Right cardiac atrium (tissue), 5 donors: ENCODE results near the gene ZDHHC1. TPM values are rescaled to one million over a fixed set of nuclear protein-coding genes. Genes with fewer than 3 reads are reported as not detected.
A peak's percentile ranks its signal among the peaks of the same experiment; 100 is the strongest.

Experiments
- ATAC-seq, 2 donors: fragments of 200-7000 bp; cut with Tn5 transposase; one replicate each; pipeline versions ENCODE4 v1.8.0 to v1.9.1; 2020; ENCODE audit warnings: moderate library complexity in 2 of 2, mild to moderate bottlenecking in 1 of 2
- DNase-seq, 3 donors: peaks; one replicate each; pipeline ENCODE4 v3.0.0-alpha.2; 2020
- H3K27ac ChIP-seq: one replicate; pipeline ENCODE4 v1.5.1; 2013; ENCODE audit warnings: mild to moderate bottlenecking, low read length, control low read depth, moderate library complexity
- H3K27me3 ChIP-seq: one replicate; pipeline ENCODE4 v1.6.1; 2013; ENCODE audit not compliant: control insufficient read depth, insufficient read depth
- H3K4me1 ChIP-seq: one replicate; pipeline ENCODE4 v1.6.1; 2013; ENCODE audit warnings: low read length; ENCODE audit not compliant: control insufficient read depth, insufficient read depth
- H3K4me3 ChIP-seq: one replicate; pipeline ENCODE4 v1.5.1; 2013; ENCODE audit warnings: low read length, control low read depth
- H3K9me3 ChIP-seq: one replicate; pipeline ENCODE4 v1.6.1; 2013; ENCODE audit warnings: low read length; ENCODE audit not compliant: control insufficient read depth
- WGBS: extraction: QIAGEN DNeasy Blood & Tissue Kit; methylation state at CpG from one replicate; pipeline ENCODE4 v1.1.7; 2013; 5-methylcytosine and 5-hydroxymethylcytosine counted together
- intact Hi-C, 4 donors: fragments of 100-400 bp; cut with DNase I; formaldehyde crosslinking; loops; one replicate each; pipeline versions ENCODE4 v1.11.0 to v1.14.0; 2022 to 2023
- polyA plus RNA-seq: library from polyadenylated mRNA; stranded (reverse); fragments of 200-250 nt; gene quantifications from one replicate; pipeline ENCODE4 v1.2.3, GENCODE V29; 2013
- total RNA-seq, 4 donors: library from RNA; stranded (reverse); fragmentation: NEBNext Ultra II Directional; extraction: Animal tissue kit (Norgen Biotek cat#: 25700); gene quantifications; one replicate each; pipeline ENCODE4 v1.2.1, GENCODE V29; 2021
- donor health status: healthy with polysubstance abuse.
- donor health status: DM: no; HTN: yes; CAD: no.
- donor health status: DM: no; HTN: no; CAD: no.
- donor health status: DM: no; HTN: yes; CAD: no; lungs with severe emphysema.
- donor health status: DM: yes; HTN: yes; CAD: no.

ZDHHC1 gene
- total and polyA plus RNA-seq, 5 donors = 5.2 to 10.4 (median 6.4) TPM

DNA sequence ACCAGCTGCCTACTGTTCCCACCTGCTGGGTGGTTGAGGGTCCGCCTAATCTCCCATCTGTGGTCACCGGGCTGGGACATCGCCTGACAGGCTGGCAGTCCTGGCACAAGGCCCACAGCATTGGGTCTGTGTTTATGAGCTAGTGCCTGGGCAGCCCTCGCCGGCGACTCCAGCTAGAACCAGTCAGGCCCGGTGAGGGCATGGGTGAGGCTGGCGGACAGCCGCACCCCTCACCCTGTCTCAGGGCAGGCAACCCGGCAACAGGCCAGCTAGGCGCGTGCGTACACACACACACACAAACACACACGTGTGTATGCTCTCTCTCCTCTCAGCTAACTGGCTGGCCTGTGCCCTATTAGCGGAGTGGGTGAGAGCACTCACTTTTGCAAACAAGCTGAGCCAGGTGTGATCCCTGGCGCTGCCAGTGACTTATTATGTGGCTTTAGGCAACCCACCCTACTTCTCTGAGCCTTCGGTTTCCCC is 25.0 kb upstream of the ZDHHC1 start:
- Histone ChIP-seq H3K4me1 (peaks cover 25% of the 10 kb centered on the region), H3K27me3 (no peaks in the 10 kb centered on the region), H3K4me3 (no peak overlapping the region), H3K27ac (no peak overlapping the region), H3K9me3 (no peaks in the 10 kb centered on the region)
- 72% methylated on average over 17 of the region's 17 CpGs for WGBS
- intact Hi-C loops = no loop called here
- peak in 1 of 2 donors; percentile 8 for ATAC-seq
- peak; percentile 41 to 77 (median 74) for DNase-seq

DNA sequence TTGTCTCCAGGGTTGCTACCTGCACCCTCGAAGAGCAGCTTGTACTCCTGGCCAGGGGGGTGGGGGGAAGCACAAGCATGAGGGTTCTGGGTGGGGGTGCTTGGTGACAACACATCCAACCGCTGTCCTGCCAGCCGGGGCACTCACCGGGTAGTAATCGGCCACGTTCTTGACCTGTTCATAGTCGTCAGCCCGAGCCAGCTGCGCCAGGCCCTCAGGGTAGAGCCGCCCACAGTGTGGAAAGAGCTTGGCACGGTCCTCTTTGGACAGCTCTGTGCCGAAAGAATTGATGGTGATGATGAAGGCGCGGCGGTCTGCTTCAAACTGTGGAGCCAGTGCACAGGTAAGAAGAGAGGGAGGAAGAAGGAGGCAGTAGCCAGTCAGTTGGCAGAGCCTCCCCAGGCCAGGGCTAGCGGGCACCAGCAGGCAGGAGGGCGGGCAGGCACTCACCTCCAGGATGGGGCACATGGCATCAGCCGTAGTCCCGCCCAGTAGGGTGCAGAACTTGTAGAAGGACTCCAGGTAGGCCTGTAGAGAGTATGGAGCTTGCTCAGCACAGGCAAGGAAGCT is 22.6 kb upstream of the ZDHHC1 start:
- Histone ChIP-seq H3K4me3 (no peak overlapping the region), H3K27me3 (no peaks in the 10 kb centered on the region), H3K27ac (no peak overlapping the region), H3K9me3 (no peaks in the 10 kb centered on the region), H3K4me1 (peaks cover 7% of the 10 kb centered on the region)
- intact Hi-C loops = no loop called here
- WGBS = 94% methylated on average over 19 of the region's 19 CpGs
- DNase-seq (no peak), ATAC-seq (no peak)

DNA sequence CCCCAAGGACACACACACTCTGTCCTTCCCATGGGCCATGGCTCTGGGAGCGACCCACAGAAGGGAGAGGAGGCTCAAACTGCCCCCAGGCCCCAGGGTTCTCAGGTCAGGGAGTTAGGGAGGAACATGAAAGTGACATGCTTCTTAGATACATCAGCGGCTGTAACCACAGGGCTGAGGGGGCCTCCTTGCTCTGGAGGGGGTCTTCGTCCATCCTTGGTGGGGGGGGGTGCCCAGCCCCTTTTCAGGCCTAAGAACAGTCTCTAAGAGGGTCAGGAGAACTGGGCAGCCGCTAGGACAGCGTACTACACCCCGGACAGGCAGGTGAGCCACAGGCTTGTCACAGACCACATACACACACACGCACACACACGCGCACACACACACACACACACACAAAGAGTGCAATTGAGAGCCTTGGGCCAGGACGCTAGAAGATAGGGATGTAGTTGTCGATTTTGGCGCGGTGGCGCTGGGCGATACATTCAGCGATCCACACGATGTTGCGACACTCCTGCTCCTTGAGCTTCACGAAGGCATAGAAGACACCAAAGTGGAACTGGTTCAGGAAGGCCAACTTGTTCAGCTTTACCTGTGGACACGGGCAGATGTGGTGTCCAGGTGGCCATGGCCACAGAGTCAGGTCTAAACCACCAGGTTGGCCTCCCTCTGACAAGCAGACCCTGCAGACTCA is 22.0 kb upstream of the ZDHHC1 start:
- no peak for ATAC-seq
- intact Hi-C loops = no loop called here

DNA sequence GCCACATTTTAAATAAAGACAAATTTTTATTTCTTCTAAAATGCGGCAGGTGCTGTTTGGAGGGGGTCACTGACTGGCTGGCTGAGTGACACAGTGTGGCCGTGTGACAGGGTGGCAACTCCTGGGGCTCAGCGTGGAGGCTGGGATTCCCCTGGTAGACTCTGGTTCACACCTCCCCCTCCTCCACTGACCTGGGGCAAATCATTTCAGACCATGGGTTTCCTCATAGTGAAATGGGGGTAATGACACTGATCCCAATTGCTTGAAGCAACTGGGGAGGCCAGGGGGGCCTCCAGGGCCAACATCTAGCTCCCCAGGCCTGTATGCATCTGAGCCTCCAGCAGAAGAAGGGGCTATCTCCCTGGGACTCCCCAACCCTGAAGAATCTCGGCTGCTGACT is 21.2 kb upstream of the ZDHHC1 start:
- ATAC-seq = no peak
- 82% methylated on average over 4 of the region's 4 CpGs for WGBS
- DNase-seq = peak in 1 of 3 donors; percentile 7
- Histone ChIP-seq H3K4me3 (no peak overlapping the region), H3K27ac (no peak overlapping the region), H3K9me3 (no peaks in the 10 kb centered on the region), H3K4me1 (peaks cover 3% of the 10 kb centered on the region), H3K27me3 (no peaks in the 10 kb centered on the region)
- intact Hi-C loops = no loop called here

More for the DNA sequence above, 22.0 kb upstream of the ZDHHC1 start:
- Histone ChIP-seq H3K4me3 (no peak overlapping the region), H3K27me3 (no peaks in the 10 kb centered on the region), H3K9me3 (no peaks in the 10 kb centered on the region), H3K4me1 (peaks cover 3% of the 10 kb centered on the region), H3K27ac (no peak overlapping the region)
- DNase-seq = peak in 1 of 3 donors; percentile 50
- 96% methylated on average over 20 of the region's 20 CpGs for WGBS

DNA sequence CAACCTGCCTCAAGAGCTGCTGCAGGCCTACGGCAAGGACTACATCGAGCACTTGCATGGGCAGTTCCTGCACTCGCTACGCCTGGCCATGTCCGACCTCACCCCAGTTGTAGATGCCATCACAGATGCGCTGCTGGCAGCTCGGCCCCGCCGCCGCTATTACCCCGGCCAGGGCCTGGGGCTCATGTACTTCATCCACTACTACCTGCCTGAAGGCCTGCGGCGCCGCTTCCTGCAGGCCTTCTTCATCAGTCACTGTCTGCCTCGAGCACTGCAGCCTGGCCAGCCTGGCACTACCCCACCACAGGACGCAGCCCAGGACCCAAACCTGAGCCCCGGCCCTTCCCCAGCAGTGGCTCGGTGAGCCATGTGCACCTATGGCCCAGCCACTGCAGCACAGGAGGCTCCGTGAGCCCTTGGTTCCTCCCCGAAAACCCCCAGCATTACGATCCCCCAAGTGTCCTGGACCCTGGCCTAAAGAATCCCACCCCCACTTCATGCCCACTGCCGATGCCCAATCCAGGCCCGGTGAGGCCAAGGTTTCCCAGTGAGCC is 20.4 kb upstream of the ZDHHC1 start:
- no peak overlapping the region for H3K27ac ChIP-seq
- ATAC-seq (no peak), DNase-seq (peak in 1 of 3 donors; percentile 35)
- no peaks in the 10 kb centered on the region for H3K4me1 ChIP-seq
- no peaks in the 10 kb centered on the region for H3K9me3 ChIP-seq
- intact Hi-C loops = no loop called here
- H3K27me3 ChIP-seq = no peaks in the 10 kb centered on the region
- H3K4me3 ChIP-seq = no peak overlapping the region
- 95% methylated on average over 23 of the region's 23 CpGs for WGBS

DNA sequence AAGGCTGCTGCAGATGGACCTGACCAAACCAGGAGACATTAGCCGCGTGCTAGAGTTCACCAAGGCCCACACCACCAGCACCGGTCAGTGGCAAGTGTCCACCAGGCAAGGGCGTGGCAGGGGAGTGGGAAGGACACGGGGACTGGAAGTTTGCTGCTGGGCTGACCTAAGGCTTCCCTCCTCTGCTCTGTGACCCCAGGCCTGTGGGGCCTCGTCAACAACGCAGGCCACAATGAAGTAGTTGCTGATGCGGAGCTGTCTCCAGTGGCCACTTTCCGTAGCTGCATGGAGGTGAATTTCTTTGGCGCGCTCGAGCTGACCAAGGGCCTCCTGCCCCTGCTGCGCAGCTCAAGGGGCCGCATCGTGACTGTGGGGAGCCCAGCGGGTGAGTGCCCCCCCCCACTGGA is 19.5 kb upstream of the ZDHHC1 start:
- intact Hi-C loops = no loop called here
- 93% methylated on average over 16 of the region's 16 CpGs for WGBS
- no peak overlapping the region for H3K27ac ChIP-seq
- H3K4me3 ChIP-seq = no peak overlapping the region
- no peaks in the 10 kb centered on the region for H3K27me3 ChIP-seq
- ATAC-seq (no peak), DNase-seq (no peak)
- H3K9me3 ChIP-seq = no peaks in the 10 kb centered on the region
- H3K4me1 ChIP-seq = no peaks in the 10 kb centered on the region

DNA sequence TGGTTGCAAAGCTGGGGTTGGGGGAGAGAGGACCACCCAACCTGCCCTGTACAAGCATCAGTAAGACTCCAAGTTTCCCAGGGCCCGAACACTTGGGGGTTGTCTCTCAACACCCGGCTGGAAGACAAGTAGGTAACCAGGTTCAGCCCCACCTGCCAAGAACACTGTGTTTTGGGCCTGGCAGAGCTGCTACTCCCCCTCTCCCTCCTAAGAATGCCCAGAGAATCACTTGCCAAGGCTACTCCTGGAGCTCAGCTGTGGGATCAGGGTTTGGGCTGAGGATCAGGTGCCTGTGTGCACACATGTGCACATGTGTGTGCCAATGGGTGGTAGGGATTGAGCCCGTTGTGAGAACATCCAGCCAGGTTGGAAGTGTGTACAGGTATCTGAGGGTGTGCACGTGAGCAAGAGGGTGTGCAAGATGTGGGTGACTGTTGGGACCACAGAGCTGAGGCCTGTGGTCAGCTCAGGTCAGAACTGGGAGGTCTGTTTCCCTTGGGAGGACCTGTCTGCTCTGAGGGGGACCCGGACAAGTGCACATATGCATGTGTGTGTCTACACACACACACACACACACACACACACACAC is 16.9 kb upstream of the ZDHHC1 start:
- DNase-seq (no peak), ATAC-seq (no peak)
- no peaks in the 10 kb centered on the region for H3K4me1 ChIP-seq
- no peak overlapping the region for H3K27ac ChIP-seq
- H3K27me3 ChIP-seq = no peaks in the 10 kb centered on the region
- H3K4me3 ChIP-seq = no peak overlapping the region
- H3K9me3 ChIP-seq = no peaks in the 10 kb centered on the region
- 94% methylated on average over 5 of the region's 5 CpGs for WGBS
- intact Hi-C loops = no loop called here

DNA sequence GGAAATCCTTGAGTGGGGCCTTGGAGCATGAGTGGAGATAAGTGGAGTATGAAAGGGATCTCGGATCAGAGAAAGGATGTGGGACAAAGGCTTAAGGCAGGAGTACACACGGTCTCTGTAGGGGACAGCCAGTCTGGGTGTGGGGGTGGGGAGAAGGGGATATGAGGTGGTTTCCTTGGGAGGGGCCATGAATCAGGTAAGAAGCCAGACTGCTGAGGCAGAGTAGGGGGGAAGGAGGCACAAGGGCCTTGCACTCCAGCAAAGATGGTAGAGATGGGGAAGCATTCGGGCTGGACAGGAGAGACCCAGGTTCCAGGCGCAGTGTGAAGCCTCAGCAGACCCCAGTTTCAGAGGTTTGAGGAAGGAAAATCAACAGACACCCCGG is 16.2 kb upstream of the ZDHHC1 start:
- 68% methylated on average over 5 of the region's 5 CpGs for WGBS
- Histone ChIP-seq H3K27ac (no peak overlapping the region), H3K4me3 (no peak overlapping the region), H3K9me3 (no peaks in the 10 kb centered on the region), H3K4me1 (no peaks in the 10 kb centered on the region), H3K27me3 (no peaks in the 10 kb centered on the region)
- no peak for ATAC-seq
- intact Hi-C loops = no loop called here
- no peak for DNase-seq

DNA sequence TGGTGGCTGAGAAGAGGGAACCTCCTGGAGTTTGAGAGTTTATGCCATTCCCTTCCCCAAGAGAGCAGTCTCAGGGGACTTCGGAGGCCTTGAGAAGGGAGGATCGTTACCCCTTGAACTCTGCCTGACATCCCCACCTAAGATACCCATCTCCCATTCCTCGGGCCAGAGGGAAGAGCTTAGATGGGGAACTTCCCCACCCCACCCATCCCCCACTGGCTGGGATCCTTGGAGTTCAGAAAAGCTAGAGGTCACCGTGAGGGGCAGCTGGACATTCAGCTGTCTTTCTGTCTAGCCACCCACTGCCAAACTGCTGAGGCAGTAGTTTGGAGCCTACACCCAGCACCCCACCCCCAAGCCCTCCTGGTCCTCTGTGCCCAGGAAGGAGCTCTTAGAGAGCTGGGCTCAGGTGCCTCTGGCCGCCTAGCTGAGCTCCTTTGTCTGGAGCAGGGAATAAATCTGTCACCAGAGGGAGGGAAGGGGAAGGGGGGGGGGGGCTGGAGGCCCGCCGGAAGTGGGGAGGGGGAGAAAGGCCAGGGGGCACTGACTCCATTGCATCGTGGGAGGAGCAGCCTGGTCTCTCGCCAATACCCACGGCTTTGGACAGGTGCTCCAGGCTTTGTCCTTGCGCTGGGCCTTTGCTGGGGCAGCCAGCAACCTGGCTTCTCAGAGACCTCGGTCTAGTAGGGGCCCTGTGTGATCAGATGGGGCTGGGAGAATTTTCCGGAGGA is 15.7 kb upstream of the ZDHHC1 start:
- no peak for ATAC-seq
- Histone ChIP-seq H3K4me1 (no peaks in the 10 kb centered on the region), H3K4me3 (peak overlapping the region; percentile 59), H3K27me3 (no peaks in the 10 kb centered on the region), H3K27ac (no peak overlapping the region), H3K9me3 (no peaks in the 10 kb centered on the region)
- no peak for DNase-seq
- 39% methylated on average over 13 of the region's 13 CpGs for WGBS
- intact Hi-C loops = no loop called here

DNA sequence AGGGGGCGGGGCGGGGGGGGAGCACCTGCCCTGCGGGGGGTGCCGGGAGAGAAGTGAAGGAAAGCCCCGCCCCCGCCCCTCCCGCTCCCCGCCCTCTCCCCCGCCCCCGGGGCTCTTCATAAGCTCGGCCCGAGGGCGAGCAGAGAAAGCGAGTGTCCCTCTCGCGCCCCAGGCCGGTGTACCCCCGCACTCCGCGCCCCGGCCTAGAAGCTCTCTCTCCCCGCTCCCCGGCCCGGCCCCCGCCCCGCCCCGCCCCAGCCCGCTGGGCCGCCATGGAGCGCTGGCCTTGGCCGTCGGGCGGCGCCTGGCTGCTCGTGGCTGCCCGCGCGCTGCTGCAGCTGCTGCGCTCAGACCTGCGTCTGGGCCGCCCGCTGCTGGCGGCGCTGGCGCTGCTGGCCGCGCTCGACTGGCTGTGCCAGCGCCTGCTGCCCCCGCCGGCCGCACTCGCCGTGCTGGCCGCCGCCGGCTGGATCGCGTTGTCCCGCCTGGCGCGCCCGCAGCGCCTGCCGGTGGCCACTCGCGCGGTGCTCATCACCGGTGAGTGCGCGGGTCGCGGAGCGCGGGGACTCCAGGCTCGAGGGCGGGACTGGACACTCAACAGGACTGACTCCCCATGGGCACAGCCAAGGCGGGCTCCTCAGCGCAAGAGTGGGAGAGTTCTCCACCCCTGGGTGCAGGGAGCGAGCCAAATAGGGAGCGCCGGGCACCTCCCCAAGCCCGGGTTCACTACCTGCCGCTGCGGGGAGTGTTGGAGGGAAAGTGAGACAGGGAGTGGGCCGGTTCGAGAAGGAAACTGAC is 14.9 kb upstream of the ZDHHC1 start, which contains the start of gene HSD11B2:
HSD11B2 (plus strand) TSS at position 145 of the 798 bp plus-strand sequence; CDS start at position 273, 128 bp downstream.
- intact Hi-C loops = no loop called here
- H3K9me3 ChIP-seq = no peaks in the 10 kb centered on the region
- DNase-seq (peak; percentile 51 to 85 (median 80)), ATAC-seq (peak; percentile 63 to 68)
- no peaks in the 10 kb centered on the region for H3K27me3 ChIP-seq
- H3K4me3 ChIP-seq = peak within 1 kb of the TSS; percentile 59
- H3K27ac ChIP-seq = no peak within 1 kb of the TSS
- WGBS = 2% methylated on average over 87 of the region's 87 CpGs
- no peaks in the 10 kb centered on the region for H3K4me1 ChIP-seq
